Glomerular visceral epithelial cell (primary cell): ENCODE measurements around the gene MMP12.
A peak's percentile ranks its signal among the peaks of the same experiment; 100 is the strongest.

Experiments
- DNase-seq: peaks from one replicate; pipeline ENCODE4 v3.0.0-alpha.2; 2016; ENCODE audit errors: extremely low spot score

The MMP12 gene

DNA sequence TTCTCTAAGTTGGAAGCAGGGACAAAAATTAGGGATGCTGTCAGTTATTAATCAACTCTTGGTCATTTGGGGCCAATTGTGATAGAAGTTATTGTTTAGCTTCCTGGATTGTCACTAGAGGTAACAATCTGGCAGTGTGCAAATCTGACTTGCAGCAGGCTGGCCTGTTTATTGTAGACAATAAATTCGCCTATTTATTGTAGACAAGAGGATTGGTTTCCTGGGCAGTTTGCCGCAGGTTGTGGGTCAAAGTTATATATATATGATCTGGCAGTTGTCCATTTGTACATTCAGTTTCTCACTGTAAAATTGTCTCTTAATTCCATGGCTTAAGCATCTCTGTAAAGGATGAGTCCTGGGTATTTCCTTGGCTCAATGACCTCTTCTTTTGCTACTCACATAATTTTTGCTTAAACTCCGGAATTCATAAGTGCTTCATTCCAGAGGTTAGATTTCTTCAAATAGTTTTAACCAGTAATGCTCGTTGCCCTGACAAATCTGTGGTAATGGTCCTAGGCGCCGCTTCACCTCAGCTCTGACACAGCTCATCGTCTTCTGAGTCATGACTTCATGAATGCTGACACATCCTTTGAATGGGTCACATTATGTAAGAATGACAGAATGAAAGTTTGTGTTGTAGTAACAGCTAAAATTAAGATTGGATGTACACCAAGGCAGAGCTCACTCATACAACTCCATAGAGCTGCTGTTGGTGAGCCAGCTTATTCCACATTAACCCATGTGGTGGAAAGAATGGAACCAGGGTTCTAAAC is 23.6 kb downstream of the MMP12 start:
- peak; percentile 74 for DNase-seq

DNA sequence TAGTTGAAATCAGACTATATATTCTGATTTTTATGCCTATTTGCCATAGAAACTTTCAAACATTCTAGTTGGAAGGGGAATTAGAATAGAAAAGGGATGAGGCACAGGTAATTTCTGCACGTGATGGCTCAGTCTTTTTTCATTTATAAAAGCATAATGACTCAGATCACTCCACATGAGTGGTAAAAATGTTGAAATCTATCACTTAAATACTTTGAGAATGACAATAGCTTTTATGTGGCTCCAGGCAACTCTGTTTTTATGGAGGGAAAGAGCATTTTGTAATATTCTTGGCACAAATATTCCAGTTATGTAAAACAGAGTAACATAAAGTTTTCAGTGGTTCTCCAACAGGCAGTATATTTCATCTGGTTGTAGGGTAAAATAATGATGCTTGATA is 25.5 kb downstream of the MMP12 start:
- DNase-seq: peak; percentile 2

DNA sequence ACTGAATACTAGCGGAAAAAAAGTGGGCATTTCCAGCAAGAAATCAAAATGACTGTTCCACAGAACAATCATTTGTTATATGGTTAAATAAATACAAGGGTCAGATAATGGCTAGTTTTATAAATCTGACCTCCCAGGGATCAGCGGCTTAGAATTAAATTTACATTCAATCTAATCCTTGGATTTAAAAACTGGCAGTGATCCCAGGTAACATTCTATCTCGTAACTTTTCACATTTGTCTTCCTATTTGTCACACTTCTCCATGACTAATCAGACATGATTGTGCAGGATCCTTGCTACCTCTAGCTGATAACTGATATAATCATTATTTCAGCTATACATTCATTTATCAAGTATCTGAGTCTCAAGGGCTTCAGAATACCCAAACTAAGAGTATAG is 28.5 kb downstream of the MMP12 start:
- no peak for DNase-seq

DNA sequence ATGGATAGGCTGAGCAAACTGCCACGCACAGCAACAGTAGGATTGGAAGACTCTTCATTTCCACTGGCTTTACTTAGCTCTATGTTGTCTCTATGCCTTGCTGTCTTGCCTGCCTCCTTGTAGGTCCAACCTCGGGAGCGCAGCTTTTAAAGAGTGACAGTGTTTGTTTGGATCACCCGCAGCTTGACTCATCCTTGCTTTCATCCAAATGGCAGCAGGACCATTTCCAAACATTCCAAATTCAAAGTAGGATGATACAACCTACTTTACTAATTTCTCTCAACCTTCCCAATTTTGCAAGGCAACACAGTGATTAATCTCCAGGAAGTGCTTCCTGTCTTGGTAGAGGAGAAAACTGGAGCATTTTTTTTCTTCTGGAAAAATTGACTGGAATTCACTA is 31.3 kb downstream of the MMP12 start, which contains the start of gene MMP3:
MMP3 (minus strand) TSS at position 121 of the 400 bp plus-strand sequence; CDS start at position 58, 63 bp downstream.
- DNase-seq: no peak

DNA sequence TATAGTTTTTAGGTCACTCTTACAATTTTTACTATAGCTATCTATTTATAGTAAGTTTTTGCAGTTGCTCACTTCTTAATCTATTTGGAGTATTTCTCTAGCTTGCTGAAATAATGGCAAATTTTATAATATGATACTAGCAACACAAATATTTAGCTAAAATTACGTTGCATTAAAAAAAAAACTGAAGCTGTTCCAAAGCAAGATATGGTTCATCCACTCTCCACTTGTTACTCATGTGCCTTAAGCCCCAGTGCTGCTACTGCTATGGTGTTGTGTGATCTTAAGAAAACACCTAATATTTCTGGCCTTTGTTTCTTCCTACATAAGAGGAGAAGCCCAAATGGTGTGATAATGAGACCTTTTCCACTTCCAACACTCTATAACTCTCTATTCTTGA is 31.9 kb downstream of the MMP12 start:
- DNase-seq: no peak

DNA sequence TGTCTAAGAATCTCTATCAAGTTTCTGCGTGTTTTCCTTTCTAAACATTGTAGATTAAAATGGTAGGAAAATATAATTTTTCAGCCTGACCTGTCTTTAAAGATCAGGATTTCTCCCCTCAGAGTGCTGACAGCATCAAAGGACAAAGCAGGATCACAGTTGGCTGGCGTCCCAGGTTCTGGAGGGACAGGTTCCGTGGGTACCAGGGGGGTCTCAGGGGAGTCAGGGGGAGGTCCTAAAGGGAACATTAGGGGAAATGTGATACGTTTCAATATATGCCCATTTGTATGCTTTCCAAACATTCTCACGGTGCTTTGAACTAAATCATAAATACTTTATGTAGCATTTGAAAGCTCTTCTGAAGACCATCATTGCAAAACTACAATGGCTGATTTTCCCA is 34.8 kb downstream of the MMP12 start:
- no peak for DNase-seq

DNA sequence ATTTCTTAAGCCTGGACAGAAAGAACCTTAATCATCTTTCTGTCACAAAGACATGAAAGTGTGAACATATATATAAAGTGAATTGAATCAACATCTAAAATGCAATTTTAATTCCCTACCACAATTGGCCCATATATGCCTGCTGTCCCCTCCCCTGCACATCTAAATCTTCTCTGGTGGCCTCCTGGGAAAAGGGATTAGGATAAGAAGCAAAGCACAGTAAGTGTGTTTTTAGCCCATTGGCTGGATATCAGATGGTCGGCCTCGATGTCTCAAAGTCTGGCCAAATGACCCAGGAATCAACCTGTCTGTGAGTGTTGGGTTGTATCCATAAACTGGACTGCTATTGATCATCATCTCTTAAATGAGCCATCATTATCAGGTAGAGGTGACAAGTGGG is 37.1 kb downstream of the MMP12 start:
- DNase-seq: no peak

DNA sequence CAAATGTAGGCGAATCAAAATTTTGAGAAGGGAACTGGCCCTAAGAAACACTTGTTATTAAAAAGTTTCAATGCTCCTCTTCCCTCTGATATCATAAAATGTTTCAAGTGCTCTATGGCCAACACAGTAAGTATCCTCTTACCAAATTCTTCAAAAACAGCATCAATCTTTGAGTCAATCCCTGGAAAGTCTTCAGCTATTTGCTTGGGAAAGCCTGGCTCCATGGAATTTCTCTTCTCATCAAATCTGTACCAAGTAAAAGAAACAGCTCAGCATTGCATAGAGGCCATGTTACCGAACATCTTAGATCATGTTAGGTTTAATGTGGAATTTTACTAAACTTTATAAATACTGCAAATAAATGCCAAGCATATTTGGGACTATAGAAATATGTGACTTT is 37.6 kb downstream of the MMP12 start:
- no peak for DNase-seq

DNA sequence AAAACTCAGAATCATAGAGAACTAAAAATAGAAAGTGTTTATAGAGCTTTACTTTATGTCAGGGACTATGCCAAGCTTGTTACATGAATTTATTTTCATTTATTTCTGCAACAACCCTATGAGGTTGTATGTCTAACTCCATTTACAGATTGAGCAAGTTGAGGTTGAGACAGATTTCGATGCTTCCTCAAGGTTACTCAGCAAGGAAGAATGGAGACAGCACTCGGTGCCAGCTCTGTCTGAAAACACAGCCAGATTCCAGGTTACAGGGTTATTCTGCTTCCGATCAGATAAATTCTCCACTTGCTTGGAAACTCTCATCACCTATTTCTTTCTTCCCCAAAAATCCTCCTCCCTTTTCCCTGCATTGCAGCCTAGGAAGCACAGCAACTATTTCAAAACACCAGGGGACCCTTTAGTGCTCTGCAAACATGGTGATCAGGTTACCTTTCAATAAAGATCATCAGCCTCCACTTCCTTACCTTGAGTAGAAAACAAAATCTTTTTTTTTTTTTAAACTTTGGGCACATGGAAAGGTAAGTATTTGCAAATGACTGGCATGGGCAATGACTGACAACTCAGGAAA is 38.4 kb downstream of the MMP12 start:
- no peak for DNase-seq

DNA sequence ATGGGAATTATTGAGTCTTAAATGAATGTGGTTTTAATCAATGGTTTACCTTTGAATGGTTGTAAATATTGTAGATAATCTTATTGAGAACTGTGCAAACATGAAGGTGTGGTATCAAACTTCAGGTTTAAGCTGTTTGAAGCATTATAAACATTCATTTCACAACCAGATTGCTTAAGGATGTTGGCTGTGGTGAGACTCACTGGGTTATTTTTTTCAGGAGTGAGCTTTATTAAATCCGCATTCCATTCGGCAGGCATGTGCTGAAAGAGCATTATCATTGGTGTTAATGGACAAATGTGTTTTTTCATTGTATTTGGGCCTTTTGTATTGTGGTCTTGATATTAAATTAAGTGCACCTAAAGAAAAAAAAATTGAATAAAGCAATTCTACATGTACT is 41.1 kb downstream of the MMP12 start:
- DNase-seq: no peak

DNA sequence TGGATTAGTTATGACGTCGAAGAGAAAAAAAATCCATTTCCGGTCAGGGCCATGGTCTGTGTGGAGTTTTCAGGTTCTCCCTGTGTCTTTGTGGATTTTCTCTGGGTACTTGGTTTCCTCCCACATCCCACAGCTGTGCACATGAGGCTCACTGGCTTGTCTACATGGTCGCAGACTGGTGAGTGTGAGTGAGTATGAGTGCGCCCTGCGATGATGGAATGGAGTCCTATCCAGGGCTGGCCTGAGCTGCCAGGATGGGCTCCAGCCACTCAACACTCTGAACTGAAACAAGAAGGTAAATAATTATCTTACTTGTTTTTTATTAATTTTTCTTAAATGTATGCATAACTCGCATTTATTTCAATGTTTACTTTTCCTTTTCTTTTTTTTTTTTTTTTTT is 42.2 kb downstream of the MMP12 start:
- DNase-seq: no peak

DNA sequence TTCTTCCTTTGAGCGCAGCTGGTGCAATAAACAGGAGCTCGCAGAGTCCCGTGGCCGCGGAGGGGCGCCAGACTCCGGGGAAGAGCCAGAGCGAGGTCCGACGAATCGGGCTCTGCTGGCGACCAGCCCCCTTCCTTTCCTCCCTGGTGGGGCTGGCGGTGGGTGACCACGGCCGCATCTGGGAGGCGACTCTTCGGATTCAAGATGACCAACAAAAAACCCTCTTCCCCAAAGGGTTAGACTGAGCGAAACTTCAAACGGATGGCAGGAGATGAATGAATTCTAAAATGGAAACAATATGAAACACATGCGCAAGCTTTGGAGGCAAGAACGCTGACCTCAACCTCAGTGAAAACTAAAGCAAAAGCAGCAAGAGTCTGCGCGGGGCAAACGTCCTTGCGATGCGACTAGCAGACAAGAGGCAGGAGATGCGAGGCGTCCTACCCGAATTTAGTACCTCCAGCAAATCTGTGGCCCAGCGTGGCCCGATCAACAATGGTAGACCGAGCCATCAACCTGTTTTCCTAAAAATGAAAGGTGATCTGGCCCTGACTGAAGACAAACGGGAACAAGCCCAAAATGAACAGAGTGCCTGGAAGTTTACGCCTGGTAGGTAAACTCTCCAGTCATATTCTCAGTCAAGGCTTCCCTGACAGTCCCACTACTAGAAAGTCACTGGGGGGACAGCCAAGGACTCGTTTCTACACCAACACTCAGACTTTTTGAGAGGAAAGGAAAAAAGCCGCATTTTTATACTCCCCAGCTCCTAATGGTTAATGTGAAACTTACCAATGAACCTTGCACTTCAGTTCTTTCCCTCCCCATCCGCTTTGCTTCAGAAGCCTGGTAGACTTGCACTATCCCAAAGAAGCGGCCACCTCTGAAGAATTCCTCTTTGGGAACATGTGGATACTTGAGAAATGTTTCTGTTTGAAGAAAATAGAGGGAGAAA is 43.0 kb downstream of the MMP12 start:
- peak; percentile 37 for DNase-seq

DNA sequence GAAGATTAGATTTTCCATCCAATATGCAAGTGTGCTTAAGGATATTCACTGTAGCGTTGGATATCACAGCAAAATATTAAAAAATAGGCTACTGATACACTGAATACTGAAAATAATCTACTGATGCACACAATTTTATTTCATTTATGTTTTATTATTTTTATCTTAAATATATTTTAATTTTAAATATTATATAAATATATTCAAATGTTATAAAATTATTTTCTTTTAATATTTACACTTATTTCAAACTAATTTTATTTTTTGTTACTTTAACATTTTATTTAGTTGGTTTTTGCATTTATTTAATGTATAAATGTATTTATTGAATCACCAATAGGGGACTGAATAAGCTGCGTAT is 43.7 kb downstream of the MMP12 start:
- no peak for DNase-seq

DNA sequence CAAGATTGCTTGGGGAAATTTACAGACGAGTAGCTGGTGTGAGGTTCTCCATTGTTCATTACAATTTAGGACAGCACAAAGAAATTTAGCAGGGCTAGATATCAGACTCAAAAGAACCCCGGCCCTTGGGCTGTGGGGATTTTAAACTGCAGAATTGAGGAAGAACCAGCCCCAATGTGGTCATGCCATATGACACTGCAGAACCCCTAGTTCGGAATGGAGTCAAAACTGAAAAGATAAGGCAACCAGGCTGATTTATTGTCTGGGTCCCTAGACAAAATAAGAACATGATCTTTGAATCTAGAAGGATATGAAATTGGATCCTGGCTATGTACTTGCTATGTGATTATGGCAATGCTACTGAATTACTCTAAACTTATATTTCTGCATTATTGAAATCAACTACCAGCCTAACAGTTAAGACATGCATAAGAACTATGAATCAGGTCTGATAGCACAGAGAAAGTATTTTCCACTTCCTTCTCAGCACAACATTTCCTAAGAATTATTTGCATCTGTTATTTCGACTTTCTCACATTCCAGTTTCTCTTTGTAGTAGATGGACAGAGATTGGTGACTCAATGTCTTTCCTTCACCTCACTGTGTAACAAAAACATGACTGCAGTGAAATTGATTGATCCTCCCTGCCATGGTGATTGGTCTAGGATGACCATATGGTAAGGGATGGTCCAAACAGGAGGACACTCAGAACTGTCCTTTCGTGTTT is 44.6 kb downstream of the MMP12 start:
- no peak for DNase-seq

DNA sequence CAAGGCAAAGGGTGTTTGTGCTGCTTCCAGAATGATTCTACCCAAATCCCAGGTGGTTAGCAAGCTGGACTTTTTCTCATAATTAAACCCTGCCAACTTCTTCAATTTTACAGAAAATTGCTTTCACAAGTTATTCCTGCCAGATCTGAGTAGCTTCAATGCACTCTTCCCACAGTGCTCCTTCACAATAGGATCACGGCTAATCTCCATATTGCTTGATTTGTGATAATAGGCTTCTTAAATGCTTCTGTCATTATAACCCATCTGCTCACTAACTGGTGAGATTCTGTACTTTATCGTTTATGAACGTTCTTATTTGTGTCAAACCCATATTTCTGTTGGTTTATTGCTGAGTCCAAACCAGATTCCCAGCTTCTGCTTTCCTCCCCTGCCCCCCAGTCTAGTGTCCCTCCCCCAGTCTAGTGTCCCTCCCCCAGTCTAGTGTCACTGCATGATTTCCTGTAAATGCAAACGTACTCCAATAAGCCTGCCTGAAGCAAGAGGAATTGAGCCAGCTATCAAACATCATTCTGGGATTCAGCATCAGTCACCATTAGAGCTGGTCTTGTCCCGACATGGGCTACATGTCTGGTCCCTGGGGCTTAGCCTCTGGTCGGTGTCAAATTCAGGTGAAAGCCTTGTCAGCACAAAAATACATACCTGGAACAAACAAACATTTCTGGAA is 45.3 kb downstream of the MMP12 start:
- DNase-seq: no peak

DNA sequence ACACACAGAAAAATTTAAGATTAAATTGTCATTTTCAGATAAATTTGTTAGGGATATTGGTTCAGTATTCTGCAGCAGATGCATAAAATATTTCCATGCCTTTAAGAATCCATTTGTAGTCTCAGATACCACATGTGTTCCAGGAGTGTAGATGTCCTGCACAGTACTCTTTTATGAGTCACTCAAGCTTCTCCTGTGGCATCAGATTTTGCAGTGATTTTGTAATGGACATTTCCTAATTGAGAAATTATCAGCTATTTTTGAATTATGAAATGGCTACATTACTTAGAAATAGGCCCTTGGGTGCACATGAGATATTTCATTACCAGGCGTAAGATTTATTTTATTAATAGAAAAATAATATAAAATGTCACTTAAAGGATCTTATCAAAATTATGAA is 50.2 kb downstream of the MMP12 start:
- DNase-seq: no peak

DNA sequence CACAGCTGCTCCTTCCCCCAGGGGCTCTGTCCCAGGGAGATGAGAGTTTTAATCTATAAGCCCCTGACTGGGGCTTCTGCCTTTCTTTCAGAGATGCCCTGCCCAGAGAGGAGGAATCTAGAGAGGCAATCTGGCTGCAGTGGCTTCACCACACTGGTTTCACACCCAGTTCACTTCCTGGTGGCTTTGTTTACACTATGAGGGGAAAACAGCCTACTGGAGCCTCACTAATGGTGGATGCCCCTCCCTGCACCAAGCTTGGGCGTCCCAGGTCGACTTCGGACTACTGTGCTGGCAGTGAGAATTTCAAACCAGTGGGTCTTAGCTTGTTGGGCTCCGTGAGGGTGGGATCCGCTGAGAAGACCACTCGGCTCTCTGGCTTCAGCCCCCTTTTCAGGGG is 55.3 kb downstream of the MMP12 start:
- DNase-seq: no peak

DNA sequence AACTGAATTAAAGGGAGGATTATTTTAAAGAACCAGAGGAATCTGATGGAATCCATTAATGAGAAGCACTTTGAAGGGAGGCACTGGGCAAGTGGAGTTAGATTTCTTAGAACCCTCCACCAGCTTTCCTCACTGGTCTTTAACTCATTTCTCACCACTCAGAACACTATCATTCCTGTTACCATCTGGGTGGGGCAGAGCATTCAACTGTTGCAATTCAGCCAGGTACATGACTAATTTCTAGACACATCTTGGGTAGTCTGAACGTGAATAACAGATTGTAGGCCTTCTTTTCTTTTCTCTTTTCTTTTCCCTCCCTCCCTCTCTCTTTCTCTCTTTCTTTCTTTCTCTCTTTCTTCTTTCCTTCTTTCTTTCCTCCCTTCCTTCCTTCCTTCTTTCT is 61.3 kb downstream of the MMP12 start:
- DNase-seq: no peak
